Panc1 (cell line): ENCODE measurements around the gene ZNF17.

Experiments
- POLR2AphosphoS5 ChIP-seq: IDR thresholded peaks from 2 replicates; pipeline ENCODE4 v1.6.1; 2012; ENCODE audit warnings: mild to moderate bottlenecking, low read depth, low read length, moderate library complexity
- TF ChIP-seq, protein P1 (sequence below): fragments of 450-650 bp; IDR thresholded peaks from 2 replicates; pipeline ENCODE4 v1.5.1; 2017; ENCODE audit warnings: mild to moderate bottlenecking
- TF ChIP-seq, protein P2 (sequence below), 2 experiments: IDR thresholded peaks; 2 replicates each; pipeline ENCODE4 v1.6.1; 2011 to 2012; ENCODE audit warnings: low read depth in 2 of 2, control low read depth in 1 of 2, low read length in 1 of 2, mild to moderate bottlenecking in 1 of 2, moderate library complexity in 1 of 2; ENCODE audit not compliant: insufficient read depth in 1 of 2

DNA sequence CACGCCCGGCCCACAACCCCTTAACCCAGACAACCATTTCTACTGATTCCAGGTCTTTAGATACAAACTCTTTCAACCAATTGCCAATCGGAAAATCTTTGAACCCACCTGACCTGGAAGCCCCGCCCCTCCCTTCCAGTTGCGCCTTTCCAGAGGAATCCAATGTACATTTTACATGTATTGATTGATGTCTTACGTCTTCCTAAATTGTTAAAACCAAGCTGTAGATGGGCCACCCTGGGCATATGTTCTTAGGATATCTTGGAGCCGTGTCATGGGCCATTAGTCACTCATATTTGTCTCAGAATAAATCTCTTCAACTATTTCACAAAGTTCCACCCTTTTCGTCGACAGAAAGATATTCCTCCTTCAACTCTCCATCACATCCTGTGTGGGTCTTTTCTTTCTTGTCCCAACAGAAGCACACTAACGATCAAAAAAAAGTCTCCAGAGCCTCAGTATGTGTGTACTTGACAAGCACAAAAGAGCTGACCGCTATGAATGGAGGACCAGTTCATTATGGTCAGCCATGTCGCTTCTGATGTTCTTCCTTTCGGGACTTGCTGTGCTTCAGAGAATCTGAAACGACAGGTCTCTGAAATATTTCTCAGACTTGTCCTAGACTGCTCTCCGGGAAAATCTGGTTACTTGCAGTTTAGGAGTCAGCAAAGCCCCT lies 23.6 kb downstream of the ZNF17 start:
- TF ChIP-seq, protein P1, sequence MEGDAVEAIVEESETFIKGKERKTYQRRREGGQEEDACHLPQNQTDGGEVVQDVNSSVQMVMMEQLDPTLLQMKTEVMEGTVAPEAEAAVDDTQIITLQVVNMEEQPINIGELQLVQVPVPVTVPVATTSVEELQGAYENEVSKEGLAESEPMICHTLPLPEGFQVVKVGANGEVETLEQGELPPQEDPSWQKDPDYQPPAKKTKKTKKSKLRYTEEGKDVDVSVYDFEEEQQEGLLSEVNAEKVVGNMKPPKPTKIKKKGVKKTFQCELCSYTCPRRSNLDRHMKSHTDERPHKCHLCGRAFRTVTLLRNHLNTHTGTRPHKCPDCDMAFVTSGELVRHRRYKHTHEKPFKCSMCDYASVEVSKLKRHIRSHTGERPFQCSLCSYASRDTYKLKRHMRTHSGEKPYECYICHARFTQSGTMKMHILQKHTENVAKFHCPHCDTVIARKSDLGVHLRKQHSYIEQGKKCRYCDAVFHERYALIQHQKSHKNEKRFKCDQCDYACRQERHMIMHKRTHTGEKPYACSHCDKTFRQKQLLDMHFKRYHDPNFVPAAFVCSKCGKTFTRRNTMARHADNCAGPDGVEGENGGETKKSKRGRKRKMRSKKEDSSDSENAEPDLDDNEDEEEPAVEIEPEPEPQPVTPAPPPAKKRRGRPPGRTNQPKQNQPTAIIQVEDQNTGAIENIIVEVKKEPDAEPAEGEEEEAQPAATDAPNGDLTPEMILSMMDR = no peak
- TF ChIP-seq, protein P2, sequence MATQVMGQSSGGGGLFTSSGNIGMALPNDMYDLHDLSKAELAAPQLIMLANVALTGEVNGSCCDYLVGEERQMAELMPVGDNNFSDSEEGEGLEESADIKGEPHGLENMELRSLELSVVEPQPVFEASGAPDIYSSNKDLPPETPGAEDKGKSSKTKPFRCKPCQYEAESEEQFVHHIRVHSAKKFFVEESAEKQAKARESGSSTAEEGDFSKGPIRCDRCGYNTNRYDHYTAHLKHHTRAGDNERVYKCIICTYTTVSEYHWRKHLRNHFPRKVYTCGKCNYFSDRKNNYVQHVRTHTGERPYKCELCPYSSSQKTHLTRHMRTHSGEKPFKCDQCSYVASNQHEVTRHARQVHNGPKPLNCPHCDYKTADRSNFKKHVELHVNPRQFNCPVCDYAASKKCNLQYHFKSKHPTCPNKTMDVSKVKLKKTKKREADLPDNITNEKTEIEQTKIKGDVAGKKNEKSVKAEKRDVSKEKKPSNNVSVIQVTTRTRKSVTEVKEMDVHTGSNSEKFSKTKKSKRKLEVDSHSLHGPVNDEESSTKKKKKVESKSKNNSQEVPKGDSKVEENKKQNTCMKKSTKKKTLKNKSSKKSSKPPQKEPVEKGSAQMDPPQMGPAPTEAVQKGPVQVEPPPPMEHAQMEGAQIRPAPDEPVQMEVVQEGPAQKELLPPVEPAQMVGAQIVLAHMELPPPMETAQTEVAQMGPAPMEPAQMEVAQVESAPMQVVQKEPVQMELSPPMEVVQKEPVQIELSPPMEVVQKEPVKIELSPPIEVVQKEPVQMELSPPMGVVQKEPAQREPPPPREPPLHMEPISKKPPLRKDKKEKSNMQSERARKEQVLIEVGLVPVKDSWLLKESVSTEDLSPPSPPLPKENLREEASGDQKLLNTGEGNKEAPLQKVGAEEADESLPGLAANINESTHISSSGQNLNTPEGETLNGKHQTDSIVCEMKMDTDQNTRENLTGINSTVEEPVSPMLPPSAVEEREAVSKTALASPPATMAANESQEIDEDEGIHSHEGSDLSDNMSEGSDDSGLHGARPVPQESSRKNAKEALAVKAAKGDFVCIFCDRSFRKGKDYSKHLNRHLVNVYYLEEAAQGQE (IDR thresholded peaks at IDR 0.05; ENCODE audit: insufficient read depth in 1 of 2, low read depth in 2 of 2, low read length in 1 of 2) = no peak
- no peak for TF ChIP-seq POLR2AphosphoS5
